ENCODE results near the gene LHX1.

DNA sequence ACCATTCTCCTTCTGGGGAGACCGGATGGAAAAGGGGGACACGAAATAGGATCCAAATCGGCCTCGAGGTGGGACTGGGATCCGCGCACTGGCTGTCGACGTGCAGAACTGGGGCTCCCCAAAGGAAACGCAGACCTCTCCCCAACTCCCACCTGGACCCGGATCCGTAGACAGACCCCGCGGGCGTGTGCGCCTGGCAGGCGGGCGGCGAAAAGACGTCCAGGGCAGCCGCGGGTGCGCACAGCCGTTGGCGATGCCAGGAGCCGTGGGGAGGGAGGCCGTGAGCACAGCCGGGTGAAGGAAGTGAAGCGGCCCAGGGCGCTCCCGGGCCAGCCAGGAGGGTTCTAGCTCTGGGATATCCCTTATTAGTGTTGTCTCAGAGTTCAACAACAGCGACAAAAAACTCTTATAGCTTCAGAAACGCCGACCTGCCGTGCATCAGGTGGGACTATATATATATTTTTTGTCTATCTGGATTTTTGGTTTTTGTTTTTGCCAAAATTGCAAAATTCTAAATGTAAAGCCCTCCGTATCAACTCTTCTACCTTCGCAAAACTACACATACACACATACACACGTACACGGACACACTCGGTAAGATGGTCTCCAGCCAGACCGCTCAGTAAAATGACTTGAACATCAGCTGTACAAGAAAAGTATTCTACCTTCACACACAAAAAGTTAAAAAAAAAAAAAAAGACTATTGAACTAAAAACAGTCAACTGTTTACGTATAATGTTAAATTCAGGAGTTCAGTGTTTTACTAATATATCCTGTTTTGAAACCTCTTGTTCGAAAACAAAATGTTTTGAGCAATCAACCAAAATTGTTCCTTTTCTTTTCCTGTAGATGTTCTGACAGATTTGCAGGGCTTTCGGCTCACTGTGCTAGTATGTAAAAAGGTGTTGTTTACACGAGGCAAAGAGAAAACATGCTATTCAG lies 6.2 kb downstream of the LHX1 start:
- no peak for TF ChIP-seq YY1 (IDR thresholded peaks at IDR 0.05; ENCODE audit: insufficient read depth, insufficient read length)
- peak; percentile 39 for TF ChIP-seq SUZ12 (IDR thresholded peaks at IDR 0.05; ENCODE audit: extremely low read depth, insufficient read depth, insufficient read length)
- TF ChIP-seq ZNF274 (IDR thresholded peaks at IDR 0.05; ENCODE audit: low read depth, low read length), result no peak
